MM.1S (cell line): Measurements from ENCODE around the gene SLC13A5.

Experiments used
- EZH2phosphoT487 ChIP-seq: fragments of 300-600 bp; sonication (generic); IDR thresholded peaks from 2 replicates; pipeline ENCODE4 v1.6.1; 2018; ENCODE audit warnings: antibody characterized with exemption, low read length
- TF ChIP-seq, protein P1 (sequence below): fragments of 300-600 bp; sonication (generic); IDR thresholded peaks from 2 replicates; pipeline ENCODE4 v1.5.1; 2016; ENCODE audit warnings: antibody characterized with exemption, low read length, mixed read lengths

DNA sequence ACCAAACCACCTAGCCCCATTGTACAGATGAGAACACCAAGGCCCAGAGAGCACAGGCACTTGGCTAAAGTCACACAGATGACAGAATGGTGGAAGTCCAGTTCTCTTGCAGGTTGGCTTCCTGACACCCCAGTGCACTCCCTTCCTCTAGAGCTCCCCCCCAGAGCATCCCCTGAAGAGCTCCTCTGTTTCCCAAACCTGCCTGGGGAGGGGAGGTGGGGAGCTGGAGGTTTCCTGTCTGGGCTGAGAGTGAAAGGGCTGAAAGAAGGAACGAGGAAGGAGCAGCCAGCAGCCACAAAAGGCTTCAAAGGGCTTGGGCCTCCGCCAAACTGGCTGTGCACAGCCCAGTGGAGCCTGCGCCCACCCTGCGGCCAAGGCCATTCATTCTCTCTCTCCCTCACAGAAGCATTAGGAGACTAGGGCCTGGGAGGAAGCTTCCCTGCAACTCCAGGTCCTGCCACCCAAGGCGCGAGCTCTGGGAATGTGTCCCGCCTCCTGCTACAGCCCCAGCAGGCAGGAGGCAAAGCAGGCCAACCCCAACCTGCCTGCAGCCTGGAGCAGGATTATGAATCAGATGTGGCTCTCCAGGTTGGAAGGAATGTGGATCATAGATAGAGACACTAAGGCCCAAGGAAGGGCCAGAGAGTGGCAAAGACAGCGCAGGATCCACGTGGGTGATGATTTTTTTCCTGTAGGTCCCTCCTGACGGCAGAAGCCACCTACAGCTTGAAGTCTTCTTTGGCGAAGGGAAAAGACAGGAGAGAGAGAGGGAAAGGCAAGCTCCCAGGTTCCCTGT lies 913 bp downstream of the SLC13A5 start:
- TF ChIP-seq, protein P1, sequence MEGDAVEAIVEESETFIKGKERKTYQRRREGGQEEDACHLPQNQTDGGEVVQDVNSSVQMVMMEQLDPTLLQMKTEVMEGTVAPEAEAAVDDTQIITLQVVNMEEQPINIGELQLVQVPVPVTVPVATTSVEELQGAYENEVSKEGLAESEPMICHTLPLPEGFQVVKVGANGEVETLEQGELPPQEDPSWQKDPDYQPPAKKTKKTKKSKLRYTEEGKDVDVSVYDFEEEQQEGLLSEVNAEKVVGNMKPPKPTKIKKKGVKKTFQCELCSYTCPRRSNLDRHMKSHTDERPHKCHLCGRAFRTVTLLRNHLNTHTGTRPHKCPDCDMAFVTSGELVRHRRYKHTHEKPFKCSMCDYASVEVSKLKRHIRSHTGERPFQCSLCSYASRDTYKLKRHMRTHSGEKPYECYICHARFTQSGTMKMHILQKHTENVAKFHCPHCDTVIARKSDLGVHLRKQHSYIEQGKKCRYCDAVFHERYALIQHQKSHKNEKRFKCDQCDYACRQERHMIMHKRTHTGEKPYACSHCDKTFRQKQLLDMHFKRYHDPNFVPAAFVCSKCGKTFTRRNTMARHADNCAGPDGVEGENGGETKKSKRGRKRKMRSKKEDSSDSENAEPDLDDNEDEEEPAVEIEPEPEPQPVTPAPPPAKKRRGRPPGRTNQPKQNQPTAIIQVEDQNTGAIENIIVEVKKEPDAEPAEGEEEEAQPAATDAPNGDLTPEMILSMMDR, result no peak
- no peak for TF ChIP-seq EZH2phosphoT487
